Ovary (tissue), 9 donors: Measurements from ENCODE around the gene NFASC. TPM values are rescaled to one million over a fixed set of nuclear protein-coding genes. Genes with fewer than 3 reads are reported as not detected.

Experiments
- DNase-seq, 5 donors: peaks; one replicate each; pipeline ENCODE4 v3.0.0-alpha.2; 2019 to 2020
- H3K27ac ChIP-seq, 2 donors: fragments of 200-600 bp; one replicate each; pipeline versions ENCODE4 v1.5.1 to v1.8.0; 2019 to 2022
- H3K27me3 ChIP-seq: fragments of 200-600 bp; one replicate; pipeline ENCODE4 v1.8.0; 2022
- H3K36me3 ChIP-seq: fragments of 200-600 bp; sonication (generic); one replicate; pipeline ENCODE4 v1.5.1; 2019
- H3K4me1 ChIP-seq: one replicate; pipeline ENCODE4 v1.8.1; 2013; ENCODE audit warnings: mild to moderate bottlenecking, moderate library complexity; ENCODE audit not compliant: insufficient read depth
- H3K4me3 ChIP-seq: fragments of 200-600 bp; sonication (generic); one replicate; pipeline ENCODE4 v1.5.1; 2017
- H3K9me3 ChIP-seq, 2 donors: fragments of 200-600 bp in 1 of 2; sonication (generic) in 1 of 2; one replicate each; pipeline versions ENCODE4 v1.5.1 to v1.8.1; 2013 to 2019; ENCODE audit warnings: mild to moderate bottlenecking in 1 of 2, moderate library complexity in 1 of 2
- EP300 ChIP-seq: sonication (generic); formaldehyde crosslinking; IDR thresholded peaks from one replicate; pipeline ENCODE4 v1.6.1; 2017; ENCODE audit warnings: antibody characterized with exemption
- POLR2A ChIP-seq: fragments of 450-650 bp; IDR thresholded peaks from one replicate; pipeline ENCODE4 v1.6.1; 2017; ENCODE audit warnings: antibody characterized with exemption, mild to moderate bottlenecking, moderate library complexity
- WGBS, 3 donors: extraction: QIAGEN DNeasy Blood & Tissue Kit in 1 of 3; methylation state at CpG; one replicate each; pipeline versions ENCODE4 v1.1.5 to v1.1.7; 2013 to 2017; 5-methylcytosine and 5-hydroxymethylcytosine counted together
- intact Hi-C, 4 donors: fragments of 100-400 bp; cut with DNase I; formaldehyde crosslinking; loops; one replicate each; pipeline versions ENCODE4 v1.11.0 to v1.15.1; 2022 to 2023
- polyA plus RNA-seq, 2 donors: library from polyadenylated mRNA; stranded (reverse); fragments of 200-250 nt in 1 of 2; fragments of 350-450 nt in 1 of 2; fragmentation: Illumina TruSeq in 1 of 2; extraction: RNeasy Lipid Tissue Mini Kit (QIAGEN cat#74804) in 1 of 2; gene quantifications; one replicate each; pipeline ENCODE4 v1.2.3, GENCODE V29; 2013 to 2014
- total RNA-seq, 7 donors: library from RNA; depleted of rRNA in 2 of 7; stranded (reverse); fragments of >200 nt in 2 of 7; fragmentation: NEBNext Ultra II Directional in 3 of 7; extraction: Animal tissue kit (Norgen Biotek cat#: 25700) in 3 of 7; gene quantifications; one replicate each; pipeline versions ENCODE4 v1.1.0 to v1.2.4, GENCODE V29; 2016 to 2023
- TF ChIP-seq, protein P1 (sequence below), 3 donors: fragments of 450-650 bp in 2 of 3; fragments of 200-600 bp in 1 of 3; IDR thresholded peaks; one replicate each; pipeline versions ENCODE4 v1.5.1 to v1.8.0; 2016 to 2022; ENCODE audit warnings: antibody characterized with exemption in 3 of 3, mild to moderate bottlenecking in 1 of 3
- donor health status: DM: no; HTN: no; CAD: no; lungs with moderate emphysema.
- donor health status: DM: no; HTN: no; CAD: no.
- donor health status: Bipolar disorder and iron deficiency.
- donor health status: DM: yes; HTN: yes; CAD: no.
- donor health status: DM: no; HTN: no; CAD: no.
- donor health status: DM: yes; HTN: yes; CAD: no.

The NFASC gene
- total and polyA plus RNA-seq, 9 donors: 9.3 to 73.2 (median 20.9) TPM

DNA sequence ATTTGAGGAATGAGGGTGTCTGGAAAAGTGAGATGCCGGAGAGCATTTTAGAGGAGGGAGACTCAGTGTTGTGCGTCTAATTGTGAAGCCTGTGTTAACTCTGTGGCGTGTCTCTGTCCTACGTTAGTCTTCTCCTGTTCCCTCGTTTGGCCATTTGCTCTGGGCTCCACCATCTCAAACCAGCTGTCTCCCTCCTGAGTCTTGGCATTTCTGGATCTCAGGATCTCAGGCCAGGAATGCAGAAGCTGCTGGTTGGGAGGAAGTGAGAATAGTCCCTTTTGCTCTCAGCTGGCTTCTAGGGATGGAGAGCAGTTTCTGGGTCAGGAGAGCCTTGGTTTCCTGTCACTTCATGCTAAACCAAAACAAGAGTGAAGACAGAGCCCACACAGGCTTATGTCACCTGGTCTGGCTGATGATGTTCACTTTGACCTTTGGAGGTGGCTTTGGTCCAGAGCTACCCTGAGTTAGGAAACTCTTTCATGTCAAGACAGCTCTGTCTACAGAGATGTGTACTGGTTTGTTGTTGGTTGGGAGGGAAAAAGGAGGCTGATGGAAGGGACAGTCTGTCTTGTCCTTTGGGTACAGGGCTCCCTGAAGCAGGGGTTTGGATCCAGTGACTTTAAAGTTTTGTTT lies 859 bp downstream of the NFASC start:
- Histone ChIP-seq H3K27ac (no peak overlapping the region), H3K9me3 (no peaks in the 10 kb centered on the region), H3K36me3 (no peaks in the 10 kb centered on the region), H3K4me1 (peaks cover 37% of the 10 kb centered on the region), H3K4me3 (no peak overlapping the region), H3K27me3 (no peaks in the 10 kb centered on the region)
- DNase-seq: no peak
- TF ChIP-seq POLR2A: no peak
- no peak for TF ChIP-seq EP300
- TF ChIP-seq, protein P1, sequence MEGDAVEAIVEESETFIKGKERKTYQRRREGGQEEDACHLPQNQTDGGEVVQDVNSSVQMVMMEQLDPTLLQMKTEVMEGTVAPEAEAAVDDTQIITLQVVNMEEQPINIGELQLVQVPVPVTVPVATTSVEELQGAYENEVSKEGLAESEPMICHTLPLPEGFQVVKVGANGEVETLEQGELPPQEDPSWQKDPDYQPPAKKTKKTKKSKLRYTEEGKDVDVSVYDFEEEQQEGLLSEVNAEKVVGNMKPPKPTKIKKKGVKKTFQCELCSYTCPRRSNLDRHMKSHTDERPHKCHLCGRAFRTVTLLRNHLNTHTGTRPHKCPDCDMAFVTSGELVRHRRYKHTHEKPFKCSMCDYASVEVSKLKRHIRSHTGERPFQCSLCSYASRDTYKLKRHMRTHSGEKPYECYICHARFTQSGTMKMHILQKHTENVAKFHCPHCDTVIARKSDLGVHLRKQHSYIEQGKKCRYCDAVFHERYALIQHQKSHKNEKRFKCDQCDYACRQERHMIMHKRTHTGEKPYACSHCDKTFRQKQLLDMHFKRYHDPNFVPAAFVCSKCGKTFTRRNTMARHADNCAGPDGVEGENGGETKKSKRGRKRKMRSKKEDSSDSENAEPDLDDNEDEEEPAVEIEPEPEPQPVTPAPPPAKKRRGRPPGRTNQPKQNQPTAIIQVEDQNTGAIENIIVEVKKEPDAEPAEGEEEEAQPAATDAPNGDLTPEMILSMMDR (IDR thresholded peaks at IDR 0.05): no peak
- WGBS, 3 donors: 36 to 47% (median 38%) methylated on average over 5 of the region's 5 CpGs
- intact Hi-C loops: no loop called here

DNA sequence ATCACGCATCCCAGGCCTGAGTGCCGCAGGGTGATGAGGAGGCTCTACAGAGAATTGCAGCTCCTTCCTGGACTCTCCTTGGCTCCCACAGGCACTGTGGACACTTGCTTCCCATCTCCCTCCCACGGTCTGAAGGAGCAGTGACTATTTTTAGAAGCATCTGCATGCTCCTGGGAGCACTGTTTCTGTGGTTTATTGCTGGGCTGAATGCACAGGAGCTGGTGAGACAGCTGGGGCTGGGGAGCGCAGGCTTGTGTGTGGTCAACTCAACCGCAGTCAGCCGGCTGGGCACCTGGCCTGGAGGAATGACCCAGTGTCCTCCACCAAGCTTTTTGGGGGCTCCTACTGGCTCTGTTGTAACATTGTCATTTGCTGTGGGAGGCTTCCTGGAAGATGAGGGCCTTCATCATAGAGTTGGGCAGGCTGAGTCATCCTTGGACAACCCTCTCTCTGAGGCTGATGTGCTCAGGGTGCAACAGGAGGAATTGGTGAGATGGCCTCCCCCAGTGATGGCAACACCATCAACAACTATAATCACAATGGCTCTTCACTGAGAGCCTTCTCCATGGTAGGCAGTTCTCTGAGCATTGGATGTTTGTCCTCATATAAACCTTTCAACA lies 1.7 kb downstream of the NFASC start:
- Histone ChIP-seq H3K4me1 (peaks cover 37% of the 10 kb centered on the region), H3K27me3 (no peaks in the 10 kb centered on the region), H3K9me3 (no peaks in the 10 kb centered on the region), H3K27ac (no peak overlapping the region), H3K4me3 (no peak overlapping the region), H3K36me3 (no peaks in the 10 kb centered on the region)
- intact Hi-C loops: no loop called here
- WGBS, 3 donors: 31 to 38% (median 36%) methylated on average over 6 of the region's 6 CpGs
- no peak for DNase-seq
- TF ChIP-seq POLR2A (no peak), EP300 (no peak)
- TF ChIP-seq, protein P1 (IDR thresholded peaks at IDR 0.05): no peak

DNA sequence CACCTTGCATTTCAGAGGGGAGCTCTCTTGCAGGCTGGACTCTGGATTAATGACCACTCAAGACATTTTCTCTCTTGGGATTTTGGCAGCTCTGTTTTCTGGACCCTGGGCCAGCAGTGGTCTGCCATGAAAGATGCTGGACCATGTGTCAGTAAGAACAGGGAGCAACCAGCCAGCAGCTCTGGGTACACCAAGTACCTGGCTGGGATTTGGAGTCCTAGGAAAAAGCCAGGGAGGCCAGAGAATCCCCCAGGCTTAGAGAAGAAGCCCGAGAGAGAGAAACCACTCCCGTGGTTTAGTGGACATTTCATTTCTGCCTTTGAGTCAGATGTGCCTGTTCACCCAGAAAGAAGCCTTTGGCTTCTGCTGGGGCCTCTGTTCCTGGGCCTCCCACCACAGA lies 2.5 kb downstream of the NFASC start:
- no peaks in the 10 kb centered on the region for H3K9me3 ChIP-seq
- H3K36me3 ChIP-seq: no peaks in the 10 kb centered on the region
- no peak overlapping the region for H3K4me3 ChIP-seq
- intact Hi-C loops: no loop called here
- H3K27ac ChIP-seq: no peak overlapping the region
- no peaks in the 10 kb centered on the region for H3K27me3 ChIP-seq
- peaks cover 37% of the 10 kb centered on the region for H3K4me1 ChIP-seq
- no peak for TF ChIP-seq POLR2A
- TF ChIP-seq, protein P1 (IDR thresholded peaks at IDR 0.05): no peak
- no peak for TF ChIP-seq EP300
- WGBS, 3 donors: 21 to 68% (median 57%) methylated on average over 2 of the region's 2 CpGs
- no peak for DNase-seq

GRCh38 chr1:204873714-204874113 lies 3.1 kb downstream of the NFASC start:
- no peak for DNase-seq
- TF ChIP-seq POLR2A: no peak
- no peak for TF ChIP-seq EP300
- H3K36me3 ChIP-seq: no peaks in the 10 kb centered on the region
- H3K4me3 ChIP-seq: no peak overlapping the region
- WGBS, 3 donors: 85 to 91% (median 89%) methylated on average over 2 of the region's 2 CpGs
- H3K9me3 ChIP-seq: no peaks in the 10 kb centered on the region
- intact Hi-C loops: no loop called here
- H3K4me1 ChIP-seq: peaks cover 36% of the 10 kb centered on the region
- no peaks in the 10 kb centered on the region for H3K27me3 ChIP-seq
- H3K27ac ChIP-seq: no peak overlapping the region

GRCh38 chr1:204874274-204874673 lies 3.6 kb downstream of the NFASC start:
- 92 to 95% (median 93%) methylated on average over 10 of the region's 10 CpGs for WGBS, 3 donors

More at GRCh38 chr1:204874274-204874673, 3.6 kb downstream of the NFASC start:
- TF ChIP-seq POLR2A (no peak), EP300 (no peak)
- TF ChIP-seq, protein P1 (IDR thresholded peaks at IDR 0.05): no peak
- H3K27me3 ChIP-seq: no peaks in the 10 kb centered on the region
- H3K4me3 ChIP-seq: no peak overlapping the region
- DNase-seq: no peak
- intact Hi-C loops: no loop called here
- peaks cover 38% of the 10 kb centered on the region for H3K4me1 ChIP-seq
- no peaks in the 10 kb centered on the region for H3K9me3 ChIP-seq
- no peak overlapping the region for H3K27ac ChIP-seq
- H3K36me3 ChIP-seq: no peaks in the 10 kb centered on the region
